ENCODE results near the gene AURKB.

DNA sequence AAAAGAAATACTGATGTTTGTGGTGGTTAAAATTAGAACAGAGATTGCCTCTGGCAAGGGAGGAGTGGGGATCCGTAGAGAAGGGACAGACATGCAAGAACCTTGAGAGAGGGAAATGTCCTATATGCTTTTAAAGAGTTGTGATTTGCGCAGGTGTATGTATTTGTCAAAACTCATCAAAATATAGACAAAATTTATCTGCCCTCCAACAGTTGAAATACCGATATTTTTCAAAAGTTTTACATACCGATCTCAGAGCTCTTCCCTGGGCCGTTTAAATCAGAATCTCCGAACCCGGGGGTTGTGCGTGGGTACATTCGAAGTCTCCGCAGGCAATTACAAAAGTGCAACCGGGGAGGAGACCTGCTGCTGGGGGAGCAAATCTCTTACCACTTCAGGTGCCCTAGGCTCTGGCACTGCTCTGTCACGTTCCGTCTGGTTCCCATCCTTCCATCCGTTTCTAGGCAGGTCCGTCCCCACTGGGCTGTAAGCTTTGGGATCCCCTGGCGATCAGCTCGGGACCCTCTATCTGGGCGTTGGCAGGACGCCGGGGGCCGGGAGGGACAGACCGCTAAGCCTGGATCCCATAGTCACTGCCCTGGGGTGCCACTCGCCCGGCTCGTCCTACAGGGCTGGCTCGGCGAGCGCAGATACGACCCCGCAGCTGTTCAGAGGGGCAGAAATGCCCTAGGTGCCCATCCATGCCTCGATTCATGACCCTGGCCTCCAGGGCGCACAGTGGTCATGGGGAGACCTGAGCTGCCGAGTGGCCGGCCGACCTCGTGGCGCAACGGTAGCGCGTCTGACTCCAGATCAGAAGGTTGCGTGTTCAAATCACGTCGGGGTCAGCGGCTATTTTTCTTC lies 24.6 kb downstream of the AURKB start:
- TF ChIP-seq, protein P1, sequence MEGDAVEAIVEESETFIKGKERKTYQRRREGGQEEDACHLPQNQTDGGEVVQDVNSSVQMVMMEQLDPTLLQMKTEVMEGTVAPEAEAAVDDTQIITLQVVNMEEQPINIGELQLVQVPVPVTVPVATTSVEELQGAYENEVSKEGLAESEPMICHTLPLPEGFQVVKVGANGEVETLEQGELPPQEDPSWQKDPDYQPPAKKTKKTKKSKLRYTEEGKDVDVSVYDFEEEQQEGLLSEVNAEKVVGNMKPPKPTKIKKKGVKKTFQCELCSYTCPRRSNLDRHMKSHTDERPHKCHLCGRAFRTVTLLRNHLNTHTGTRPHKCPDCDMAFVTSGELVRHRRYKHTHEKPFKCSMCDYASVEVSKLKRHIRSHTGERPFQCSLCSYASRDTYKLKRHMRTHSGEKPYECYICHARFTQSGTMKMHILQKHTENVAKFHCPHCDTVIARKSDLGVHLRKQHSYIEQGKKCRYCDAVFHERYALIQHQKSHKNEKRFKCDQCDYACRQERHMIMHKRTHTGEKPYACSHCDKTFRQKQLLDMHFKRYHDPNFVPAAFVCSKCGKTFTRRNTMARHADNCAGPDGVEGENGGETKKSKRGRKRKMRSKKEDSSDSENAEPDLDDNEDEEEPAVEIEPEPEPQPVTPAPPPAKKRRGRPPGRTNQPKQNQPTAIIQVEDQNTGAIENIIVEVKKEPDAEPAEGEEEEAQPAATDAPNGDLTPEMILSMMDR (IDR thresholded peaks at IDR 0.05) = no peak
- TF ChIP-seq POLR2A (IDR thresholded peaks at IDR 0.05) = no peak

Measured in vagina (tissue), 2 donors.